HG03354 (cell line): ENCODE data around the gene TIMP2.
"Not testable (repeated sequence)": the region's sequence is repeated elsewhere in the genome, so short reads cannot be mapped to it uniquely, and the experiment has no call there.

Source experiments
- ATAC-seq: cut with Tn5 transposase; IDR thresholded peaks from one replicate; pipeline ENCODE4 v1.9.1; 2021; ENCODE audit warnings: mild to moderate bottlenecking; ENCODE audit not compliant: unreplicated experiment, poor library complexity, severe bottlenecking

The TIMP2 gene

DNA sequence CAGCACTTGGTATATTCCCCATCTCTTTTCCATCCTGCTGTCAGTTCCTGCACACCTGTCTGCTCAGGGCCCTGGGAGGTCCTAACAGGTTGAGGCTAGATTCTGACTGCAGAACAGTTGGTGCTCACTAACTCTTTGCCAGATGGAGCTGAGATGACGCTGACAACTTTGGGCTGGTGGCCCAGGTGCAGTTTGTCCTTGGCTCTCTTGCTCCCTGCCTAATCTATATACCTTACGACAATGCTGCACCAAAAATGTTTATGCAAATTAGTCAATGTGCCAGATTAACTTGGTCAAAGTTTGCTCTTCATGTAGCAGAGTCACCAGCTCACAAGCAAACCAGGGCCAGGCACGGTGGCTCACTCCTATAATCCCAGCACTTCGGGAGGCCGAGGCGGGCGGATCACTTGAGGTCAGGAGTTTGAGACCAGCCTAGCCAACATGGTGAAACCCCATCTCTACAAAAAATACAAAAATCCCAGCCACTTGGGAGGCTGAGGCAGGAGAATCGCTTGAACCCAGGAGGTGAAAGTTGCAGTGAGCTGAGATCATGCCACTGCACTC, 48.2 kb downstream of the TIMP2 start:
- ATAC-seq: not testable (repeated sequence)

DNA sequence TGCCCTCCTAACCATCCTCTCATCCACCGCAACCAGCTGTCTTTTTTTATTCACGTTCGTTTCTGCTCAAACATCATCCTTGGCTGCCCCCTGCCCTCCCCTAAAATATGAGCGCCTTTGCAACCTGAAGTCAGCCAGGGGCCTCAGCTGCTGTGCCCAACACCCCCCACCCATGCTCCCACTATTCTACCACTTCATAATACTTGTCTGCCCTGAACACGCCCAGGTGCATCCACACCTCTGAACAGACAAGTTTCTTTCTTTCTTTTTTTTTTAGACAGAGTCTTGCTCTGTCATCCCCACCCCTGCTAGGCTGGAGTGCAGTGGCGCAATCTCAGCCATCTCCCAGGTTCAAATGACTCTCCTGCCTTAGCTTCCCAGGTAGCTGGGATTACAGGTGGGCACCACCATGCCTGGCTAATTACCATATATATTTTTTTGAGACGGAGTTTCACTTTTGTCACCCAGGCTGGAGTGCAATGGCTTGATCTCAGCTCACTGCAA, 49.0 kb downstream of the TIMP2 start:
- no peak for ATAC-seq

DNA sequence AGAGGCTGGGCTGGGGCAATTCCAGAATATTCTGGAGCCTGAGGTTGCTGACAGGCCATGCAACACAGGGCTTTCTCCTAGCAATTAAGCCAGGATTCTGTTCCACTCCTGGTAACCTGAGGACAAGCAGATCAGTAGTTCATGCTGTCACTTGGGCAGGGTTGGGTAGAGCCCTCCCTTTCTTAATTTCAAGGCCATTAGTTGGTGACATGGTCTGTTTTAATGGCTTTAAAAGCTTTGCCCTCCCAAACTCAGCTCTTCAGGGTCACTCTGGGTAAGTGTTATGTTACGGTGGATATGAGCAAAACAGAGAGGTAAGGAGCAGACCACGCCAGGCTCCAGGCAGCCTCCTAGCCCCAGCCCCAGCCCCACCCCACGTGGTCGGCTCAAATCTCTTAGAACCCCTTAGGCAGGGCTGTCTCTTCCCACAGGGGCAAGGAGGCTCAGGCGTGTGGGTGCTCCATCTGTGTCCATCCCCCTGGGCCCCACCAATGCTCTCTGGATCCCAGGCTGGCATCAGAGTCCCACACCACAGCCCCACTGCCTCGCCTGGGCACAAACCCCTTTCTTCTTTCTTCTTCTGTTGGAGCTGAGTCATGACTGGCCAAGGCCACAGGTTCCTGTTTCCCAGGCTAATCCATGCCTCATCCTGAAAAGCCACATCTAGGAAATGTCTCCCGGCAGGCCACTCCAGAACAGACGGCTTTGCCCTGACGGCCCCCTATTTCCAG, 49.7 kb downstream of the TIMP2 start:
- no peak for ATAC-seq

DNA sequence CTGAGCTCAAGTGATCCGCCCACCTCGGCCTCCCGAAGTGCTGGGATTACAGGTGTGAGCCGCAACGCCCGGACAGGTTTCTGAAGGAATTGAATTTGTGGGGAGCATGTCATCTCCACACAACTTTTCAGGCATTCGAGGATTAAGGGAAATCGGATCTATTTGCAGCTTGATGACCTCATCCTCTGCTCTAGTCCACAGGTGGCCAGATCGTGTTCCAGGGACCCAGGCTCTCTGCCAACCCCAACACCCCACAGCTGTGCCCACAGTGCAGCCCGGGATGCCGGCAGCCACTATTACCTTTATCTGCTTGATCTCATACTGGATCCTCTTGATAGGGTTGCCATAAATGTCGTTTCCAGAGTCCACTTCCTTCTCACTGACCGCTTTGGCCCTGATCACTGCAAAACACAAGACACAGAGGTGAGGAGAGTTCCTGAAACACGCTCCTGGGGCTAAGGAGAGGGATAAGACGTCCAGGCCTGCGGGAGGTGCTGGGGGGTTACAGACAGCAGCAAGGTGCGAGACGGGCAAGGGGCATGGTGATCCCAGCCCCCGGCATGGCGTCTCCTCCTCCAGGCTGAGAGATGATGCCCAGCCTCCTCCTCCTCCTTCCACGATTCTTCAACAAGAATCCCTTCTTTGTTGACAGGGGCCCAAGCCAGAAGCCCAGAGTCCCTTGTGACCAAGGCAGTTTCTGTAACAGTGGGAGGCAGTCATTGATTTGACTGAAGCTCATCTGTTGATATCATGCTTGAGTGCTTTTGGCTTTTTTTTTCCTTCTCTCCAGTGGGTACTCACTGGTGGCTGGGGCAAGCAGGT, 51.5 kb downstream of the TIMP2 start:
- ATAC-seq: no peak

DNA sequence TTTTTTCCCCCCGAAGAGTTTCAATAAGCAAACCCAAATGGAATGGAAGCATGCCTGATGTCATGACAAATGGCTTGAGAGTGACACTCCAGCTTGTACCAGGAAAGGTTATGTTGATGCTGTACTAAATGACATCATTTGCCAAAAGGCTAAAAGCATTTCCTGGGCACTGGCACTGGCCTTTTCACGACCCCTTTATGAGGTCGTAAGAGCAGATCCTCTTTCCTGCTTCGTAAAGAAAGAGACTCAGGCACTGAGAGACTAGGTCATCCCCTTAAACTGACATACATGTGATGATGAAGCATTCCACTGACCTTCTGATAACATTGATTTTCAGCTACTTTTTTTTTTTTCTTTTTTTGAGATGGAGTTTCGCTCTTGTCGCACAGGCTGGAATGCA, 52.7 kb downstream of the TIMP2 start:
- ATAC-seq: no peak

DNA sequence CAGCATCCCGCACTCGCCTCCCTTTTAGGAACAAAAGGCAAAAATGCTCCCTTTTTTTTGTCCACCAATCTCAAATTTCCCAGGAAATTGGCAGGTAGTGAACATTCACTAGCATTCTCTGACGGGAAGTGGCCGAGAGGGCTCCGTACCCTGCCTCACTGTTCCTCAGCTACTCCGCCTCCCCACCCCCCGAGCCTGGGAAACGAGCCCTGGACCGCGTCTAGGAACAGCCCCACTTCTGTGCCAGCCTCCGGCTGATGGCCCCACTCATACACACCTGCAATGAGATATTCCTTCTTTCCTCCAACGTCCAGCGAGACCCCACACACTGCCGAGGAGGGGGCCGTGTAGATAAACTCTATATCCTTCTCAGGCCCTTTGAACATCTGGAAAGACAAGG, 54.6 kb downstream of the TIMP2 start:
- no peak for ATAC-seq

DNA sequence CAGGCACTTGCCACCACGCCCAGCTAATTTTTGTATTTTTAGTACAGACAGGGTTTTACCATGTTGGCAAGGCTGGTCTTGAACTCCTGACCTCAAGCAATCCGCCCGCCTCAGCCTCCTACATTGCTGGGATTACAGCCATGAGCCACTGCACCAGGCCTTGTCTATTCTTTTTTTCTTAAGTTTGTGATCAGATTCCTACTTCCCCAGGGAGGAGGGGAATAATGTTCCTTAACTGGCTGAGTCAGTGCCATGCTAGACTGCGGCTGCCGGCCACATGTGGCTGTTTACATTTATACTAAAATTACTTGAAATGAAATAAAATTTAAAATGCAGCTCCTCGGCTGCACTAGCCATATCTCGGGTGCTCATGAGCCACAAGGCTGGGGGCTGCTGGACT, 56.8 kb downstream of the TIMP2 start:
- no peak for ATAC-seq

DNA sequence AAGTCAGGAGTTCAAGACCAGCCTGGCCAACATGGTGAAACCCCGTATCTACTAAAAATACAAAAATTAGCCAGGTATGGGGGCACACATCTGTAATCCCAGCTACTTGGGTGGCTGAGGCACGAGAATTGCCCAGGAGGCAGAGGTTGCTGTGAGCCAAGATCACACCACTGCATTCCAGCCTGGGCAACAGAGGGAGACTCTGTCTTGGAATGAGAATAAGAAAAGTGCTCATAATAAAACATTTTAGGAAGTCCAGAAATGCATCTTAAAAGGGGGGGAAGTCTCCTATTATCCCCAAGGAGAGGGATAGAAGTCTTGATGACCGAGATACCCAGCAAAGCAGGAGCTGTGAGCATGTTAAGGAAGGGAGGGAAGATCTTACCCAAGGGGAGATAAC, 58.1 kb downstream of the TIMP2 start:
- not testable (repeated sequence) for ATAC-seq

DNA sequence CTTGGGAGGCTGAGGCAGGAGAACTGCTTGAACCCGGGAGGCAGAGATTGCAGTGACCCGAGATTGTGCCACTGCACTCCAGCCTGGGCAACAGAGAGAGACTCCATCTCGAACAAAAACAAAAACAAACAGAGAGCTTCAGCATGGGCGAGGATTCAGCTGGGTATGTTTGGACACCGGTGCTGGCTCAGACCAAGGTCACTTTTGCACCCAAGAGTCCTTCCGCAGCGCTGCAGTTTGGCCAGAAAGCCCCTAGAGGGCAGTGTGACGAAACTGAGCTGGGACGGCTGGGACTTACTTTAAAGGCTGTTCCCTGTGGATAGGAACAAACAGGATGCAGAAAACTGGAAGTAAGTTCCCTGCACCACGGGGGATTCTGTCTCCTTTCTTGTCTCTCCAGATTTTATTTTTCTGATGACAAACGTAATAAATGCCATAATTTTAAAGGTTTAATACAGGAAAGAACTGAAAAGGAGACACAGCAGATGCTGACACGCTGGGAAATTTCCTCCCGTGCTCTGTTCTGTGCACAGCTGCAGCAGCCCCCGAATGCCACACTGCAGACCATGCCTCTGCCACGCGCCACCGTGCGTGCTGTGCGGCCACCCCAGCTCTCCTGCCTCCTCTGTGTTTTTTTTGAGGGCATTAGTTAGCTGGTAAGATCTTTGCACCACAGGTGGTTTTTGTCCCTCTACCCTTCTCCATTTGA, 59.4 kb downstream of the TIMP2 start:
- ATAC-seq: no peak

DNA sequence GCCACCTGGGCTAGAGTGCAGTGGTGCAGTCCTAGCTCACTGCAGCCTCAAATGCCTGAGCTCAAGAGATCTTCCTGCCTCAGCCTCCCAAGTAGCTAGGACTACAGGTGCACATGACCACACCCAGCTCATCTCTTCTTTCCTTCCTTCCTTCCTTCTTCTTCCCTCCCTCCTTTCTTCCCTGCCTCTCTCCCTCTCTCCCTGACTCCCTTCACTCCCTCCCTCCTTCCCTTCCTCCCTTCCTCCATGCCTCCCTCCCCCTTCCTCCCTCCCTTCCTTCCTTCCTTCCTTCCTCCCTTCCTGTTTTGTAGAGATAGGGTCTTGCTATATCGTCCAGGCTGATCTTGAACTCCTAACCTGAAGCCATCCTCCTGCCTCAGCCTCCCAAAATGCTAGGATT, 61.1 kb downstream of the TIMP2 start:
- ATAC-seq: no peak

DNA sequence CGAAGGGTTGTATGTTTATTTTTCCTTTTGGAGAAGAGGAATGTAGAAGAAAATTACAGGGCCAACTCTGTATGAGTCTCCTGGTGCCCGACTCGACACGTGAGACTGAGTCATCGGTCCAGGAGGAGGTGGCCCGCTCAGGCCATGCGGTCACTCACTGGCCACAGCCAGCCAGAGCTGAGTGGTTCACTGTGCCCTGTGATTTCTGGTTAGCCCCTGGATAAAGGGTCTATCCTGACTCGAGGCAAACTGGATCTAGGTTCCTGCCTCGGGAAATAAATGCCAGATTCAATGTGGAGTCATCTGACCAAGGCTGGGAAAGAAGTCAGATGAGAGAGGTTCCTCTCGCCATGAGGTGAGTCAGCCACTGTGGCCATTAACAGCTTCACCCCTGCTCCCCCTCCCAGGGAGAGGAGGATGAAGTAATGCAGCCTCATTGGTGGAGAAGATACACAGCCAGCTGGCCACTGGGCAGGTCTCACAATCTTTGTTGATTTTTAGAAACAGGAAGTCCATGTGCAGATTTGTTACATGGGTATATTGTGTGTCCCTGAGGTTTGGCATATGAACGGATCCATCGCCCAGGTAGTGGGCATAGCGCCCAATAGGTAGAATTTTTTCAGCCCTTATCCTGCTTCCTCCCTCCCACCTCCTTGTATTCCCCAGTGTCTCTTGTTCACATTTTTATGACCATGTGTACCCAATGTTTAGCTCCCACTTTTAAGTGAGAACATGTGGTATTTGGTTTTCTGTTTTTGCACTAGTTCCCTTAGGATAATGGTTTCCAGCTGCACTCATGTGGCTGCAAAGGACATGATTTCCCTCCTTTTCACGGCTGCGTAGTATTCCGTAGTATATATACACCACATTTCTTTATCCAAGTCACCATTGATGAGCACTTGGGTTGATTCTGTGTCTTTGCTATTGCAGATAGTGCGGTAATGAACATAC, 62.8 kb downstream of the TIMP2 start:
- ATAC-seq: no peak

DNA sequence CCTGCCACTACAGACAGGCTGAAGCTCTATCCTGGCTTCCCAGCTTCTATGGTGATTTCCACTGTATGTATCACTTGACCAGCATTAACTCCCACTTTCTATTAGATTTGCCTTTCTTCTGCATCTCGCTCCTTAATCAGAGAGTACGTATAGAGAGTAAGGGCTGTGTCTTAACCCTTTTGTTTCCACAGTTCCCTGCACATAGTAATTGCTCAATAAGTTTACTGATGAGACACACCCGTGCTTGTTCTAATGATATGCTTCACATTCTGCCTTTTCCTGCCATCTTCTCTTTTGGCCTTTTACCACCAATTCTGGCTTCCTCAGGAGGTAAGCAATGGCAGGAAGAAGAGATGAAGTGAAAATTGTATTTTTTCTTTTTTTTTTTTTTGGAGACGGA, 64.0 kb downstream of the TIMP2 start:
- ATAC-seq: no peak

DNA sequence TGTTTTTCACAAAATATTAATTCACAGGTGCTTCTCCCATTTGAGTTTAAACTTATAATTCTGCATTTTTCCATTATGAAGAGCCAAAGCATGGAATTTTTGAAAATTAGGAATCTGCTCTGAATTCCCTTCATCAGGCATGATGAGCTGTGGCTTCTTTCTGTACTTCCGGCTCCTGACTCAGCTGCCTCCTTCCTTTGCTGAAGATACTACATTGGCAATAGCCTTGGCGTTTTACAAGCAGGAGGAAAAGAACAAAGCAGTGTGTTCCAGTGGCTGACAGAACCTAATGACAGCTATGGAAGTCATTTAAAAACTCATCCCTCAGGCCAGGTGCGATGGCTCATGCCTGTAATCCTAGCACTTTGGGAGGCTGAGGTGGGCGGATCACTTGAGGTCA, 66.1 kb downstream of the TIMP2 start:
- ATAC-seq: no peak

DNA sequence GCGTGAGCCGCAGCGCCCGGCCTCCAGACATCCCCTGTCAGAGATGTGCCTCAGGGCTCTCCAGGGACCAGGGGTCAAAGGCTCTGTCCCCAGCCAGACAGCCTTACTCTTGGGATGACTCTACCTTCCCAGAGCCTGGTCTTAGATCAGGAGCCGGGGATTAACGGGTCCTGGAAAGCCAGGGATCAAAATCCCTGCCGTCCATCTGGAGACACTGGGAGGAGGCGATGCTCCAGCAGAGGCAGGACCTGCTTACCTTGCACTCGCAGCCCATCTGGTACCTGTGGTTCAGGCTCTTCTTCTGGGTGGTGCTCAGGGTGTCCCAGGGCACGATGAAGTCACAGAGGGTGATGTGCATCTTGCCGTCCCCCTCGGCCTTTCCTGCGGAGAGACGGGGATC, 67.9 kb downstream of the TIMP2 start:
- no peak for ATAC-seq

DNA sequence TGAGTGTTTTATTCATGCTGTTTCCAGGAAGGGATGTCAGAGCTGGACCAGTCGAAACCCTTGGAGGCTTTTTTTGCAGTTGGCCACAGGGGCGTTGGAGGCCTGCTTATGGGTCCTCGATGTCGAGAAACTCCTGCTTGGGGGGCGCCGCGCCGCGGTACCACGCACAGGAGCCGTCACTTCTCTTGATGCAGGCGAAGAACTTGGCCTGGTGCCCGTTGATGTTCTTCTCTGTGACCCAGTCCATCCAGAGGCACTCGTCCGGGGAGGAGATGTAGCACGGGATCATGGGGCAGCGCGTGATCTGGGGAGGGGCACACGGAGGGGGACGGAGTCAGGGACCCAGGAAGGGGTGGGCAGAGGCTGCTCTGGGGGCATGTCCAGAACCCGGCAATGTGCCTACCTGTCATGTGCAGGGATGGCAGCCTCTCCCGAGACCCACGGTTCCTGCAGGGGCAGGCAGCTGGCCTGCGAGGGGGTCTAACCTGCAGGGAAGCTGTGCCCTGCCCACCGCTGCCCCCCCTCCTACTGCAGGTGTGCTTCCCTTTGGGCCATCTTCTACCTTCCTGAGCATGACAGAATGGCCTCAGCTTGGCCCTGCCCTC, 69.5 kb downstream of the TIMP2 start:
- no peak for ATAC-seq

DNA sequence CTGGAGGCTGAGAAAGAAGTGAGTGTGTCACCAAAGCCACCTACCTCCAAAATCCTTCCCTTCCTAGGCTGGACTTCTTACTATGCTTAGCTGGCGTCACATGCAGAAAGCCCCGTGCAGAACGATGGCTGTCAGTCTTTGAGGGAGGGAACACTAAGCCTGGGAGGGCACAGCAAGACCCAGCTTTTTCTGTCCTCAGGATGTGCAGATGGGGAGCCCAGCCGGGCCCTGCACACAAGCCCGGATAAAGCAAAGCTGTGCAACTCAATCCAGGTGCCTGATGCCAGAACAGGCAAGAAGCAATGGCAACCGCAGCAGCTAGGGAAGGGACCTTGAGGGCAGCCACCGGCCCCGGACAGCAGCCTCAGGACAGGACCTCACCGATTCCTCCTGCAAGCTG, 70.7 kb downstream of the TIMP2 start:
- ATAC-seq: no peak

DNA sequence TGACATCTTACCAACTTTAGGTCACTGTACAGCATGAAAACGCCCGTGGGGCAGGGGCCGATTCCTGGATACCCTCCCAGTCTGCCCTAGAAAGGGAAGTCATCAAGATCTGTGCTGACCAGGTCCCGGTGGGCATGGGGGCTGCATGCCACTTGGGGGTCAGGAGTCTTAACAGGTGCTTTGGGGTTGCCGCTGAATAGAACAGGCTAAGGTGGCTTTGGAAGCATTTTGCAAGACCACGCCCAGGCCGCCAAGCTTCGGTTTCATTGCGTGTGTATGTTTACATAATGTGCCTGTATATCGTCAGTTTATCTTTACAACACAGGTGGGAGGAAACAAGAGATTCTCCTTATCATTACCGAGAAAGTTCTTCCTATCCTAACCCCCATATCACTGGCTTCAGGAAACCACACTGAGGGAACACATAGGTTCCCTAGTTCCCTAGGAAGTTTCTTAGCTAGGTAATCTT, 71.2 kb downstream of the TIMP2 start:
- ATAC-seq: no peak

DNA sequence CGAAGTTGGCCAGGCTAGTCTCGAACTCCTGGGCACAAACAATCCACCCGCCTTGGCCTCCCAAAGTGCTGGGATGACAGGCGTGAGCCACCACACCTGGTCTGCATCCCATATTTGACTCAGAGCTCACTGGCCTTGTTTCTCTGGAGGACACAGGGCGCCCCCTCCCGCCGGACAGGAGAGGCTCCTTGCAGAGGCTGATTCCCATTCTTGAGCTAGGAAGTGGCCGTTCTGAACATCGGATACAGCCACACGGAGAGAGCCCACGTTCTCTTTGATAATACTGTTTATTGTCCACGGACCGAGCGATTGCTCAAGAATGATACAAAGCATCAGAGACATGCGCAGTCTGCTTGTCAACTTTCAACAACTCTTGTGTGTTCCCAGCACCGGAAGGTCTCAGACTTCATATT, 72.5 kb downstream of the TIMP2 start:
- ATAC-seq: no peak

DNA sequence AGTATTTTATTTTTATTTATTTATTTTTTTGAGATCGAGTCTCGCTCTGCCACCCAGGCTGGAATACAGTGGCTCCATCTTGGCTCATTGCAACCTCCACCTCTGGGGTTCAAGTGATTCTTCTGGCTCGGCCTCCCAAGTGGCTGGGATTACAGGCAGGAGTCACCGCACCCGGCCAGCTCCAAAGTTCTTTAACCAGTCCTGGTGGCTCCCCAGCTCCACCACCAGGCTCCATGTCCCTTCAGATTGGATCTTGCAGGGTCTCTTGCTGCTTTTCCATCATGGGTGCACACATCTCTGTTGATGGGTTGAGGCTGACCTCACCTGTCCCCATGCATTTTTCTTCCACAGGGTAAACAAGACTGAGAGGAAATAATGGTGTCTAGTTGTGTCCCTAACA, 76.2 kb downstream of the TIMP2 start:
- no peak for ATAC-seq
